ENCODE measurements around the gene SORBS1. TPM values are rescaled to one million over a fixed set of nuclear protein-coding genes. Genes with fewer than 3 reads are reported as not detected.

SORBS1 gene
- total and polyA plus RNA-seq, 4 experiments from 2014 or later: 0.67 to 0.93 (median 0.75) TPM; not detected in 1

GRCh38 chr10:95500649-95501048, 60.5 kb downstream of the SORBS1 start:
- Histone ChIP-seq H3K36me3 (ENCODE audit: insufficient read depth, low read length) (no peaks in the 10 kb centered on the region), H3K27ac (ENCODE audit: low read depth, low read length) (no peak overlapping the region), H3K4me1 (ENCODE audit: insufficient read depth, low read length) (no peaks in the 10 kb centered on the region), H3K9me3 (ENCODE audit: control insufficient read depth in 1 of 2, low read length in 2 of 2) (no peaks in the 10 kb centered on the region), H3K4me3 (ENCODE audit: low read length in 2 of 2) (no peak overlapping the region), H3K27me3 (ENCODE audit: insufficient read depth, low read length) (no peaks in the 10 kb centered on the region)
- Mint-ChIP-seq H3K36me3 (no peaks in the 10 kb centered on the region), H3K27ac (no peak overlapping the region), H3K27me3 (peaks cover 0 to 7% of the 10 kb centered on the region in 2 donors), H3K4me1 (no peaks in the 10 kb centered on the region), H3K4me3 (no peak overlapping the region), H3K9me3 (no peaks in the 10 kb centered on the region)
- intact Hi-C loops (cut with micrococcal nuclease): no loop called here
- ChIA-PET POLR2A (ENCODE audit: partially characterized antibody) (no interaction called here), CTCF (ENCODE audit: partially characterized antibody) (no interaction called here)
- DNase-seq: no peak

GRCh38 chr10:95500097-95500496, 61.1 kb downstream of the SORBS1 start:
- H3K4me1 Mint-ChIP-seq: no peaks in the 10 kb centered on the region
- H3K27me3 Mint-ChIP-seq: peaks cover 0 to 11% of the 10 kb centered on the region in 2 donors
- Histone ChIP-seq H3K4me1 (ENCODE audit: insufficient read depth, low read length) (no peaks in the 10 kb centered on the region), H3K36me3 (ENCODE audit: insufficient read depth, low read length) (no peaks in the 10 kb centered on the region), H3K27me3 (ENCODE audit: insufficient read depth, low read length) (no peaks in the 10 kb centered on the region), H3K9me3 (ENCODE audit: control insufficient read depth in 1 of 2, low read length in 2 of 2) (no peaks in the 10 kb centered on the region), H3K4me3 (ENCODE audit: low read length in 2 of 2) (no peak overlapping the region), H3K27ac (ENCODE audit: low read depth, low read length) (no peak overlapping the region)
- H3K27ac Mint-ChIP-seq: no peak overlapping the region
- no peaks in the 10 kb centered on the region for H3K9me3 Mint-ChIP-seq
- no peak for DNase-seq
- H3K36me3 Mint-ChIP-seq: no peaks in the 10 kb centered on the region
- CTCF ChIA-PET (ENCODE audit: partially characterized antibody): no interaction called here
- intact Hi-C loops (cut with micrococcal nuclease): no loop called here
- POLR2A ChIA-PET (ENCODE audit: partially characterized antibody): no interaction called here
- H3K4me3 Mint-ChIP-seq: no peak overlapping the region

GRCh38 chr10:95499482-95499989, 61.6 kb downstream of the SORBS1 start:
- no peak overlapping the region for H3K4me3 ChIP-seq (ENCODE audit: low read length in 2 of 2)
- Mint-ChIP-seq H3K27ac (no peak overlapping the region), H3K4me3 (no peak overlapping the region), H3K9me3 (no peaks in the 10 kb centered on the region), H3K27me3 (peaks cover 0 to 11% of the 10 kb centered on the region in 2 donors), H3K36me3 (no peaks in the 10 kb centered on the region), H3K4me1 (no peaks in the 10 kb centered on the region)
- no peaks in the 10 kb centered on the region for H3K27me3 ChIP-seq (ENCODE audit: insufficient read depth, low read length)
- ChIA-PET CTCF (ENCODE audit: partially characterized antibody) (no interaction called here), POLR2A (ENCODE audit: partially characterized antibody) (no interaction called here)
- H3K4me1 ChIP-seq (ENCODE audit: insufficient read depth, low read length): no peaks in the 10 kb centered on the region
- no peaks in the 10 kb centered on the region for H3K36me3 ChIP-seq (ENCODE audit: insufficient read depth, low read length)
- no peak overlapping the region for H3K27ac ChIP-seq (ENCODE audit: low read depth, low read length)
- intact Hi-C loops (cut with micrococcal nuclease): no loop called here
- DNase-seq: no peak
- H3K9me3 ChIP-seq (ENCODE audit: control insufficient read depth in 1 of 2, low read length in 2 of 2): no peaks in the 10 kb centered on the region

- CTCF ChIA-PET (ENCODE audit: partially characterized antibody): no interaction called here
- no peaks in the 10 kb centered on the region for H3K4me1 ChIP-seq (ENCODE audit: insufficient read depth, low read length)
- H3K9me3 ChIP-seq (ENCODE audit: control insufficient read depth in 1 of 2, low read length in 2 of 2): no peaks in the 10 kb centered on the region
- no peaks in the 10 kb centered on the region for H3K27me3 ChIP-seq (ENCODE audit: insufficient read depth, low read length)
- no peak overlapping the region for H3K4me3 ChIP-seq (ENCODE audit: low read length in 2 of 2)
- Mint-ChIP-seq H3K4me3 (no peak overlapping the region), H3K36me3 (no peaks in the 10 kb centered on the region), H3K27me3 (peaks cover 0 to 7% of the 10 kb centered on the region in 2 donors), H3K27ac (no peak overlapping the region), H3K4me1 (no peaks in the 10 kb centered on the region), H3K9me3 (peaks cover 0 to 2% (median 0%) of the 10 kb centered on the region in 8 donors)
- no peaks in the 10 kb centered on the region for H3K36me3 ChIP-seq (ENCODE audit: insufficient read depth, low read length)
- POLR2A ChIA-PET (ENCODE audit: partially characterized antibody): no interaction called here
- no peak for DNase-seq
- no peak overlapping the region for H3K27ac ChIP-seq (ENCODE audit: low read depth, low read length)
- intact Hi-C loops (cut with micrococcal nuclease): no loop called here
These were observed 64.2 kb downstream of the SORBS1 start for GRCh38 chr10:95496951-95497350.

- no peak for DNase-seq
- Mint-ChIP-seq H3K27ac (no peak overlapping the region), H3K9me3 (peaks cover 0 to 2% (median 0%) of the 10 kb centered on the region in 8 donors), H3K4me1 (no peaks in the 10 kb centered on the region), H3K27me3 (peaks cover 0 to 7% of the 10 kb centered on the region in 2 donors), H3K36me3 (no peaks in the 10 kb centered on the region), H3K4me3 (no peak overlapping the region)
- ChIA-PET POLR2A (ENCODE audit: partially characterized antibody) (no interaction called here), CTCF (ENCODE audit: partially characterized antibody) (no interaction called here)
- no peak overlapping the region for H3K27ac ChIP-seq (ENCODE audit: low read depth, low read length)
- H3K27me3 ChIP-seq (ENCODE audit: insufficient read depth, low read length): no peaks in the 10 kb centered on the region
- intact Hi-C loops (cut with micrococcal nuclease): no loop called here
- H3K9me3 ChIP-seq (ENCODE audit: control insufficient read depth in 1 of 2, low read length in 2 of 2): no peaks in the 10 kb centered on the region
- H3K4me1 ChIP-seq (ENCODE audit: insufficient read depth, low read length): no peaks in the 10 kb centered on the region
- no peaks in the 10 kb centered on the region for H3K36me3 ChIP-seq (ENCODE audit: insufficient read depth, low read length)
- H3K4me3 ChIP-seq (ENCODE audit: low read length in 2 of 2): no peak overlapping the region
These were observed 64.8 kb downstream of the SORBS1 start for GRCh38 chr10:95496246-95496911.

- ChIA-PET CTCF (ENCODE audit: partially characterized antibody) (no interaction called here), POLR2A (ENCODE audit: partially characterized antibody) (no interaction called here)
- Mint-ChIP-seq H3K36me3 (no peaks in the 10 kb centered on the region), H3K9me3 (peaks cover 0 to 2% (median 0%) of the 10 kb centered on the region in 8 donors), H3K4me3 (no peak overlapping the region), H3K4me1 (no peaks in the 10 kb centered on the region), H3K27me3 (peaks cover 0 to 5% of the 10 kb centered on the region in 2 donors), H3K27ac (no peak overlapping the region)
- Histone ChIP-seq H3K4me3 (ENCODE audit: low read length in 2 of 2) (no peak overlapping the region), H3K4me1 (ENCODE audit: insufficient read depth, low read length) (no peaks in the 10 kb centered on the region), H3K27ac (ENCODE audit: low read depth, low read length) (no peak overlapping the region), H3K9me3 (ENCODE audit: control insufficient read depth in 1 of 2, low read length in 2 of 2) (no peaks in the 10 kb centered on the region), H3K36me3 (ENCODE audit: insufficient read depth, low read length) (no peaks in the 10 kb centered on the region), H3K27me3 (ENCODE audit: insufficient read depth, low read length) (no peaks in the 10 kb centered on the region)
- DNase-seq: no peak
- intact Hi-C loops (cut with micrococcal nuclease): no loop called here
These were observed 67.3 kb downstream of the SORBS1 start for GRCh38 chr10:95493862-95494261.

- no peaks in the 10 kb centered on the region for H3K36me3 ChIP-seq (ENCODE audit: insufficient read depth, low read length)
- intact Hi-C loops (cut with micrococcal nuclease): no loop called here
- Mint-ChIP-seq H3K4me1 (peaks cover 4 to 5% (median 5%) of the 10 kb centered on the region in 4 donors), H3K27ac (no peak overlapping the region), H3K9me3 (peaks cover 0 to 2% (median 0%) of the 10 kb centered on the region in 8 donors), H3K4me3 (no peak overlapping the region), H3K27me3 (peaks cover 0 to 1% of the 10 kb centered on the region in 2 donors), H3K36me3 (no peaks in the 10 kb centered on the region)
- no peak overlapping the region for H3K27ac ChIP-seq (ENCODE audit: low read depth, low read length)
- DNase-seq: no peak
- H3K27me3 ChIP-seq (ENCODE audit: insufficient read depth, low read length): no peaks in the 10 kb centered on the region
- CTCF ChIA-PET (ENCODE audit: partially characterized antibody): interaction anchor here (0.6 kb wide), 1 partner anchor 1745 kb away, joined by 3 read pairs; no protein-coding TSS in a partner anchor
- POLR2A ChIA-PET (ENCODE audit: partially characterized antibody): no interaction called here
- H3K9me3 ChIP-seq (ENCODE audit: control insufficient read depth in 1 of 2, low read length in 2 of 2): no peaks in the 10 kb centered on the region
- H3K4me3 ChIP-seq (ENCODE audit: low read length in 2 of 2): no peak overlapping the region
- H3K4me1 ChIP-seq (ENCODE audit: insufficient read depth, low read length): no peaks in the 10 kb centered on the region
These were observed 73.2 kb downstream of the SORBS1 start for GRCh38 chr10:95487994-95488393.

Data from CD4-positive, alpha-beta memory T cell (primary cell).